NCI-H1417 treated with DMSO at 0.1 percent for 48 hours (cell line): ENCODE results near the gene PRLH.
"Not testable (repeated sequence)": the region's sequence is repeated elsewhere in the genome, so short reads cannot be mapped to it uniquely, and the experiment has no call there.

Source experiments
- DNase-seq: peaks from one replicate; lab custom pipeline; 2025; lab: John Stamatoyannopoulos, UW

The PRLH gene

DNA sequence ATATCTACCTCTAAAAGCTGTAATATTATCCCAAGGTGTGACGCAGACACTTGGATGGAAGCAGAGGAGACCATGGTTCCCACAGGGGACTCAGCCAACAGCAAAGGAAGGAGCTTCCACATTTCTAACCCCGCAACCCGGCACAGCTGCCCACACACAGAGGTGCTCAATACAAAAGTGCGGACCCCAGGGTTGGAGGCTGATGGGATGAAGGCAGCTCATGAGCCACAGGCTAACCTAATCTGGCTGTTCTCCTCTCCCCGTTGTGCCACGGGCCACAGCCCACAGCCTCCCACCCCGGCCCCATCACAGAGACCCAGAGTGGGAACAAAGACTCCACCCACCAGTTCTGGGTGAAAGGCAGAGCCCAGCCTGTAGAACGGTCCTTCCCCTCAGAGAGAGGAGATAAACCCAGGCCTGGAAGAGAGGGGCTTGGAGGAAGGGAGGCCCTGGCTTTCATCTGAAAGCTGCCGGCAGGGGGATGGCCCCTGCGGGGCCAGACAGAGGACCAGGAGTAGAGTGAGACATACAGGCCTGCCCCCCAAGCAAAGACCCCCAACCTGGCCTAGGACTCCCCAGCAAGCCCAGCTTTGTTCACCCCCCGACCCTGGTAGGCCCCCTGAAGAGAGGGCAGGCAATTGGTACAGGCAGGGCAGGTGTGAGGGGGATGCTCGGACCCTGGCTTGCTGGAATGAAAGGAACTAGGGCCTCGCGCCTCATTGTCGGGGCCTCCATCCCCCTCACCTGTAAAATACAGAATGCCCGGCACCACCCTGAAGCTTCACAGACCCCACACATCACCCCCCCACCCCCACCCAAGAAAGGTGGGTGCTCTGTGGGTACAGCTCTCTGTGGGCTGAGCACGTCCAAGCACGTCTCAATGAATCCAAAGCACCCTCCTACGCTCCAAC is 17.3 kb downstream of the PRLH start:
- no peak for DNase-seq

DNA sequence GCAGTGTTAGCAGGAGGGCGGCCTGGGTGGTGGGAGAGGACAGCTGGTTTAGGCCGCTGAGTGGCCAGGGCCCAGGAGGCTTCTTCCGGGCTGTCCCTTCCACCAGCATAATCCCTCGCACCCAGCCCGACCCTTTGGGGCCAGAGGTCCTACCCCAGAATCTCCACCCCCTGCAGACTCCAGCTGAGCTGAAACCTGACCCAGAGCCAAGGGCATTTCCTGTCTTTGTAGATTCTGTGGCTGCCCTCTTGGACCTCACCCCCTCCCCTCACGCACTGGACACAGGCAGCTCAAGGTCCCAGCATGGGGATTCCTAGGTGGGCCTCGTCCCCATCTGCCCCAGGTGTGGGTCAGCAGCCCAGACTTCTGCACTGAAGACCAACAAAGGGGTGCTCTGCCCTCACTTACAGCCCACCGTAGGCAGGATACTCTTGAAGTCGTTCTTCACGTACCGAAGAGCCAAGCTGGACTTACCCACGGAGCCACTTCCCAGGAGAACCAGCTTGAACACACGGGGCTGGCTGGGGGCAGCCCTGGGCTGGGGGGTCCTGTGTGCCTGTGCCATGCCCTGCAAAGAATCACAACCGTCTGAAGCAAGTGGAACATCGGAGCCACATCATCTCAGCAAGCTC is 19.3 kb downstream of the PRLH start:
- no peak for DNase-seq

DNA sequence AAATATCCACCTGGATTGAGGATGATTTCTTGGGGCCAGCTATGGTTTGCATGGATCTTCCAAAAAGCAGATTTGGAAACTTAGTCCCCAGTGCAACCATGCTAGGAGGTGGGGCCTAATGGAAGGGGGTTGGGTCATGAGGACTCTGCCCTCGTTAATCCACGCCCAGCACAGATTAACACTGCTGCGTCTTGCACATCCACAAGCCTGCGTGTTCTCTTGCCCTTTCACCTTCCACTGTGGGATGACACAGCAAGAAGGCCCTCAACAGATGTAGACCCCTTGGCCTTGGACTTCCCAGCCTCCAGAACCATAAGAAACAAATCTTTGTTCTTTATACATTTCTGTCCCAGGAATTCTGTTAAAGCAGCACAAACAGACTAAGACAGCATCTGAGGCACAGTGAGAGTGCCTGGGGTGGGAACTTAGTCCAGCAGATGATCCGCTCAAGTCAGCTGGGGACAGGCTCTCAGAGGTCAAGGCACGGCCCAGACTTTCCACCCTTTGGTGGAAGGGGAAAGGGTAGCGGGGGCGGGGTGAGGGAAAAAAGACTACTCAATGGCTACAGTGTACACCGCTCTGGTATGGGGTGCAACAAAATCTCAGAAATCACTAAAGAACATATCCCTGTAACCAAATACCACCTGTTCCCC is 21.8 kb downstream of the PRLH start:
- no peak for DNase-seq

DNA sequence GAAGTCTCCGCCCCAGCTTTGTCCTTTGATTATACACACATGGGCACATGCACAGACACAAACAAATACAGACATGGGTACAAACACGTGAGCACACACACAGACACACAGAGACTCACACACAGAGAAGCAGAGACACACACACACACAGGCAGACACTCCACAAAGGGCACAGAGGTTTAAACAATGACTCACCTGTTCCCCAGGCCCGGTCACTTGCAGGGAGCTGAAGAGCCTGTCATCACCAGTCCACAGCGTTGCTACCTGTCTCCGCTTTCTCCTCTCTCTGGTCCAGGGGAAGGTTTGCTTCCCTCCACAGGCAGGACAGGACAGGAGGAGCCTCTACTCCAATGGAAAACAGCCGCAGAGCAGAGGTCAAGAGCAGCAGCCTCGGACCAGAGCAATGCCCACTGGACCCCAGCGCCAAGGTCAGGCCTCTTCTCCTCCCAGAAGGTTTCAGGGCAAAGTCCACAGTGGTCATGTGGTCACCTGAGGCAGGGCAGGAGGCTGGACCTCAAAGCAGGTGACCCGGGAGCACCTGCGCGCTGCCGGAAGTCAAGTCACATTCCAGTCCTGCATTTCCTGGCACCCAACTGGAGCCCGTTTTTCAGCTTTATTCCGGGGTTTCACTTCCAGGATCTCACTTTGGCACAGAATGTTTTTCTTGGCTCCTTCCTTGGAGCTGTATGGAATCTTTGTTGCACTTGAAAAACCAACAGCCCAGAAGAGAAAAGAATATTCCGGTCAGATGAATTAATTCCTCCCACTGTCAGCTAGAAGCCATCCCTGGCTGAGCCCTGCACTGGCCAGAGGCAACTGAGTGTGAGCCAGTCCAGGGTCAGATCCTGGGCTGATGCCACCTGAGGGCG is 24.1 kb downstream of the PRLH start, which contains the start of gene RAB17:
Gene RAB17, minus strand, starts transcription at position 463 of the 869 bp plus-strand sequence. CDS start 4,580 bp downstream, outside the sequence.
- DNase-seq = peak; percentile 37

DNA sequence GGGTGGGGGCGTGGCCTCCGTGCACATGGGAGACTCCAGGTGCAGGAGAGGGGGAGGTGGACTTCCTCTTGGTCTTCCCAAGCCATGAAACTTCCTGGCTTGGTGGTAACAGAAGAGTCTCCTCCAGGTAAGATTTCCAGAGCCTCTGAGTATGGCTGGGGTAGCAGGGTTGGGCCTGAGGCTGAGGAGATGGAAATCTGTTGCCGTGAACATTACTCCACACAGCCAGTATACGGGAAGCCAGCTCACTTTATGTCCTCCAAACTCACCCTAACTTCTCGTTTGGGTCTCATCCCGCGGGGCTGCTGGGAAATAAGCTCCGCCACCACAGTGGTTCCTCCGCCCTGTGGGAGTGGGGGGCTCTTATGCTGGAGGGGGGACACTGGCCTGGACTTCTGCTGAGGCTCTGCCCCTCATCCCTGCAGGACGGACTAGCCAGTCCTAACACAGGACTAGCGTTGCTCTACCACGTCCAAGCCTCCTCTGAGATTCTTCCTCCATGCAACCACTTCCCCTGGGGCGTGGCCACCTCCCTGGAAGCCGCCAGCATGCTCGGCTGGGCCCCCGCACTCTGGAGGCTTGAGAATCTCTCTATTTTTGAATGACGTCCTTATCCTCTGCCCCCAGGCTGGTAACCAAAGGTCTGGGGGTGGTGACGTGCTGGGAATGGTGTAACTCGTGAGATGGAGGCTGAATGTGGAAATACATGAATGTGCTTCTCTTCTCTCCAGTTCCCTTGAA is 24.9 kb downstream of the PRLH start:
- no peak for DNase-seq

DNA sequence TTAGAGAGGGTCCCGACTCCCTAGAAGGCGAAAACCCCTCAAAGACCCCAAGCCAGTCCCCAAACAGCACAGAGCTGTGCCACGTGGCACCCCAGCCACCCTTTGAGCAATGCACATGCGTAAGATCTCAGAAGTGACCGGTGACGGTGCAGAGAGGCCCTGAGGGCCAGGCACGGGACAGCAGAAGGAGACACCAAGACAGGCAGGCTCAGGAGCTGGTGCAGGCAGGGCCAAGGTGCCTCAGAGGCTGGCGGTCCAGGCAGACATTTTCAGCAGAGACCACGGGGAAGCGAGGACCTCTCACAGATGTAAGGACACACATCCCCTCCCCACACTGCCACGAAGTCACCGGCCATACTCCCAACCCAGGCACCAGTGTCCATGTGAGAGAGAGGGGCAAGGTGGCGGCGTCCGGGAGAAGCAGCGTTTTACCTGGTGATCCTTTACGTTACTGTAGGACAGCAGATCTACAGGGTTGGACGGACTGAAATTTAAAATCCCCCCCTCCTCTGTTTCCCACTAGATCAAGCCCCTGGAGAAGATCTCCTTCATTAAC is 26.1 kb downstream of the PRLH start:
- DNase-seq = no peak

DNA sequence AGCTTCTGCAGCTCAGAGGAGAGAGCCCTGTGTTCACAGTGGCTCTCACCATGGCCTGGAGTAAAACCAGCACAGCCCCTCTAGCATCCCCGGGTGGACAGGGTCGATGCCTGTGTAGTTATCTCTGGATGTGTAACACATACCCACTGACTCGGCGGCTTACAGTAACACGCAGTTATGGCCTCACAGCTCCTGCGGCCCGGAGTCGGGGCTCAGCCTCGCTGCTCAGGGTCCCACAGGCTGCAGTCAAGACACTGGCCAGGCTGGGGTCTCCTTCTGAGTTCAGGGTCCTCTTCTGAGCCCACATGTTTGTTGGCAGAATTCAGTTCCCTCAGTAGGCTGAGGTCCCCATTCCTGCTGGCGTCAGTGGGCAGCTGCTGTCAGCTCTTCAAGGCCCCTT is 26.7 kb downstream of the PRLH start:
- no peak for DNase-seq

DNA sequence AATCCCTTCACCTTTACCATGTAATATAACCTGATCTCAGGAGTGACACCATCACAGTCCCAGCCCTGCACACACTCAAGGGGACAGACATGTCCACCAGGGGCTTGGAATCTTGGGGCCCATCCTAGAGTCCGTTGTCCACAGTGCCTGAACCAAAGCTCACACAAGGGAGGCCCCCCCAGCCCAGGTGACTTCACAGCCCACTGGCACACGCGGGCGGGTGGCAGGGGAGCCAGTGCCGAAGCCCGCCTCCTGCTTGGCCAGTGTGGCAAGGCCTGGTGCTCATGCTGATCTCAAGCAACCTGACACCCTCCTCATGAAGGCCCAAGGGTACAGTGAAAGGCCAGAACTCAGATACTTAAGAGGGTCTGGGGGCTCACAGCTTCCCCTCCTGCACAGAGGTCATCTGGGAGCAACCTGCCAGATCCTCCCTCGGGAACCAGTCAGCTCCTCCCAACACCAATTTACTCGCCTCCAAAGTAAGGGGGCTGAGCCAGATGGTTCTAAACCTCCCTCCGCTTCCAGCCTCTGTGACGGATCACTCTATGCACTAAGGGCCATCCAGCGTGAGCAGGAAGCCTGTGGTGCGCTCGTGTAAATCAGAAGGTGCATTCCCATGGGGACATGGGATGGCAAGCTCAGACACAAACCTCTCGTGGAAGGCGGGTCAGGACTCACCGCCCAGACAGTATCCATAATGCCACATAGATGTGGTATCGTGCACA is 27.4 kb downstream of the PRLH start:
- no peak for DNase-seq

DNA sequence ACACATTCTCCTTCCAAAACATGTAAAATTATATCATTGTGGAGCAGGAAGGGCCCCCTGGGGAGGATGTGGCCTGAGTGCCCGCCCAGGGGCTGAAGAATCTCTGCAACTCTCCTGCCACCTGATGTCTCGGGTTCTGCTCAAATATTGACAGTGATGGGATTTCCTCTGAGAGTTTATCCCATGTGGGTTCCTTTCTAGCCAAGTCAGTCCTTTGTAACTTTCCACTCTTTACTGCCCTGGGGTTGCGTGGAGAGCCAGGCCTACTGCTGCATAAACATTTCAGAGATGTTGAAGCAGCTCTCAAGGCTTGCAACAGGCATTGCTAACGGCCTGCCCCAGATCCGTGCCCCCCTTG is 28.1 kb downstream of the PRLH start:
- no peak for DNase-seq

DNA sequence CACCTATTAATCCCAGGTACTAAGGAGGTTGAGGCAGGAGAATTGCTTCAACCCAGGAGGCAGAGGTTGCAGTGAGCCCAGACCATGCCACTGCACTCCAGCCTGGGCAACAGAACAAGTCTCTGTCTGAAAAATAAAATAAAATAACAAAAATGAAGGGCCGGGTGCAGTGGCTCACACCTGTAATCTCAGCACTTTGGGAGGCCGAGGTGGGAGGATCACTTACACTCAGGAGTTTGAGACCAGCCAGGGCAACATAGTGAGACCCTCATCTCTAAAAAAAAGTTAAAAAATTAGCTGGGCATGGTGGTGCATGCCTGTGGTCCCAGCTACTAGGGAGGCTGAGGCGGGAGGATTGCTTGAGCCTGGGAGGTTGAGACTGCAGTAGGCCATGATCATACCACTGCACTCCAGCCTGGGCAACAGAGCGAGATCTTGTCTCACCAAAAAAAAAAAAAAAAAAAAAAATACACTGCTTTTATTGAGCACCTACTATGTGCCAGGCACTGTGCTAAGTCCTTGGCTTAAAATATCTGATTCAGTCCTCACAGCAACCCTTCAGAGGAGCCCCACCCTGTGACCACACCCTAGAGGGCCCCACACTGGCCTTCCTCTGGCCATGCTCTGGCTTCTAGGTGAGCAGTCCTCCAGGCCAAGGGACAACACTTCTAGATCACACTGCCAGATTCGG is 29.6 kb downstream of the PRLH start:
- DNase-seq = not testable (repeated sequence)

DNA sequence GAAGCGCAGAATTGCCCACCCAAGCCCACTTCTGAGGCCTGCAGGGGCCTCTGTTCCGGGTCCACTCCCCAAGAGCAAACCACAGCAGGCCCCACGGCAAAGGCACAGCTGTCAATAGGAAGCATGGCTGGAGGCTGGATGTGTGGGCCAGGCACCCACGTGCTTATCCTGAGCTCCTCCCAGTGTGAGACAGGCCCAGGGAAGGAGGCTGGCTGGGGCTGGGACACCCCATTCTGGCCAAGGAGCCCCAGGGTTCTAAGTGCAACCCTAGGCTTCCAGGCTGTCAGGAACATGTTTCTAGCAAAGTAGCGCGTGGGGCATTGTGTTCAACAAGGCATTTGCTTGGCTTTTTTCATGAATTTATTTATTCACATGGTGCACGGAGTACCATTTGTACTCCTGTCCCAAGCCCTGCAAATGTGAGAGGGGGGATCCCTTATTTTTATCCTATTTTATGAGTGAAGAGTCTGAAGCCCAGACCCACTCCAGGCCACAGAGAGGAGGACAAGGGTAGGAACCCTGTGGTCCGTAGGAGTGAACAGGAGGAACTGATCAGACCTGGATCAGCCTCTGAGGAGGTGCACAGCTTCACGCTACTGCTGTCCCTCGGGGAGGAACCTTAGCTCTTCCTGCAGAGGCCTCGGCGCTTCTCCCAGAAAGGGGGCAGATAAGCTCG is 30.3 kb downstream of the PRLH start:
- no peak for DNase-seq

DNA sequence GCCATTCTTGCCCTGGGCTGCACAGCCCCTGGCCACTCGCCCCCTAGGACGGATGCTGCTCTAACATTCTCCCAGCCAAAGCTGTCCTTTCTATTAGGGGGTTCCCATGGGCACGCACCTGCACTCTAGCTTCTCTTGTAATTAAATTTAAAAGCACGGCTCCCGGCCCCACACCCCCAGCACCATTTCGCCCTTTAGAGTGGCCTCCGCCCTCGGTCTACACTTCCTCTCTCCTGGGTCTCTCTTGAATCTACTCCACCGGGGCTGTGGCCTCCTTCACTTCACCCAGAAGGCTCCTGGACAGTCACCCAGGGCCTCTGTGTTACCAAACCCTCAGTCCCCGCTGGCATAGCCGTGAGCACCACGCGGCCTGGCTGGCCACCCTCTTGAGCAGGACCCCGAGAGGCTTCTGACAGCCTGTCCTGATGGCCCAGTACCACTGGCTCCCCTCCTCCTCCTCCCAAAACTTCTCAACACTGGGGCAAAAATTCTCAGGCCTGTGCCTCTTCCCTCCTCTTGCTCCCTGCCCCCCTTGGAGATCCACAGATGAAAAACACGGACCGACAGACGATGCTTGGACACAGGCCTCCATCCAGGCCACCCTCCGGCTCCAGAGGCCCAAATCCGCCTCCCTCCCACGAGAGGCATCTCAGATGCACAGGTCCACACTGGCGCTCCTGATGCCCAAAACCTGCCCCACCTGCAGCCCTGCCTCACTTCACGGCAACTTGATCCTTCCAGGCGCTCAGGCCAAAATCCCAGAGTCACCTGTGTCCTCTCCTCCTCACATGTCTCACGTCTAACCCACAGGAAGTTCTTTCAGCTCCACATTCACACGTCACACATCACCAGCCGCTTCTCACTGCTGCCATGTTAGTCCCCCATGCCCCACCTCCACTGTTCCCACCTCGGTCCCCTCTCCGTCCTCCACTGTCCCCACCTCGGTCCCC is 31.1 kb downstream of the PRLH start:
- DNase-seq = no peak

DNA sequence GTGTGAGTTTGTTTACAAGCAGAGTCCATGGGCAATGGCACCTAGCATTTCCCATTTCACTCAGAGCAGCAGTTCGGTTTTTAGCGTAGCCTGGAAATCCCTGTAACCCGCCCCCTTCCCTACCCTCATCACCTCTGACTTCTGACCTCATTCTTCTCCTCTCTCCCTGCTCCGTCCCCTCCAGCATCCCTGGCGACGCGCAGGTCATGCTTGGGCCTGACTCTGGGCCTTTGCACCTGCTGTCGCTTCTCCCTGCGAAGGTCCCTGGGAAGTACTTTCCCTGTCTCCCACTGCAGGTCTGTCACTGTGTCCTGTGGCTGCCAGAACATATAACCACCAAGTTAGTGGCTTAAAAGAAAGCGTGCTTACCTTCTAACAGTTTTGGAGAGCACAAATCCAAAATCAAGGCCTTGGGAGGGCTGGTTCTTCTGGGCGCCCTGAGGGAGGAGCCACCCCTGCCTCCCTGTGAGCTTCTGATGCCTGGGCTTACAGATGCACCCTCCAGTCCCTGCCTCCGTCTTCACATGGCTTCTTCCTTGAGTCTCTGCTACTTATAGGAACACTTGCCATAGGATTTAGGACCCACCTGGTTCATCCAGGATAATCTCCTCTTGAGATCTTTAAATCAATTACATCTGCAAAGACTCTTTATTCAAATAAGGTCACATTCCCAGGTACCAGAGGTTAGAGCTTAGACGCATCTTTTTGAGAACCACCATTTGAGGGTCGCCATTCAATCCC is 32.3 kb downstream of the PRLH start:
- no peak for DNase-seq

DNA sequence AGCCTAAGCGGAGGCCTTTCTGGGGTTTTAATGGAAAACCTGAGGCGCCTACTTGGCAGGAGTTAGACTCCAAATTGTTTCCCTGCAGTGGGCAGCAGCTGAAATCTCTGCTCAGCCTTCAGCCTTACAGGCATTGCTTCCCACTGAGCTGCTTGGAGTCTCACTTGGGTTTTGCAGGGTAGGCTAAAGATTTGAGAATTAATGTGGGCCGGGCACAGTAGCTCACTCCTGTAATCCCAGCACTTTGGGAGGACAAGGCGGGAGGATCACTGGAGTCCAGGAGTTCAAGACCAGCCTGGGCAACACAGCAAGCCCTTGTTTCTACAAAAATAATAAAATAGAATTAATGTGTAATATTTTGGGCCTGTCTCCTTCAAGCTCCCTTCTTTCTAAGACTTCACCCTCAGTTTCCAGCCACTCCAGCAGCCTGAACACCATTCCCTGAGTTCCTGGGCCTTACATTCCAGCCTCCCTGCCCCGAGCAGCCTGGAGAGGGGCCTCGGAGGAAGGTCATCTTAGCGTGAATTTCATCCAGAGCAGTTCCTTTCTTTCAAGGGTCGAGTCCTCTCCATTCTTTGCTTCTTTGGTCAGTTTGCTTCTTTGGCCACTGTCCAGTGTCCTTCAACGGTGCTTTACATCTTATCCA is 33.2 kb downstream of the PRLH start:
- DNase-seq = no peak

DNA sequence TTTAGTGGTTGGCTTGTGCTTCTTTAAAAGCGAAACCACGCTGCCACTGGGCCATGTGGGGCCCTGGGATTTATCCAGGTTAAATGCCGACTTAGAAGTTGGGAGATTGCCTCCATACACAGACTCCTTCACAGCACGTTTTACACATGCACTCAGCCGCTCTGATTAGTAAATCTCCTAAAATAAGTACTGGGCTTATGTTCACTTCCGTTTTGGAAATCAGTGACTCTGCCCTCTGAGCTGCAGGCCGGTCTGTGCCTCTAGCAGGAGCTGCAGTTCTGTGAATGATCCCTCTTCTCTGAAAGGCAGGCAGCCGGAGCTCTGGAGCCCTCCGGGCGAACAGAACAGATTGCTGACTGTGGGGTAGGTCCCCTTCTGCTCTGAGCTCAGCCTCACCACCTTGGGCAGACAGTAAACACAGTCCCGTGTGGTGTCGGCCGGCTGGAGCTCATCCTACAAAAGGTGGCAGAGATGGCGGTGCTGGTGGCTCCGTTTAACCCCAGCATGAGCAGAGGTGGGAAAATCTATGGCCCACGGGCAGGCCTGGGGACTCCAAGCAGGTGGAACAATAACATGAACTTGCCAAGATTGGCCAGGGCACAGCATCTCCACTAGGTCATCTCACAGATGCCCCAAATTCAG is 34.0 kb downstream of the PRLH start:
- no peak for DNase-seq

DNA sequence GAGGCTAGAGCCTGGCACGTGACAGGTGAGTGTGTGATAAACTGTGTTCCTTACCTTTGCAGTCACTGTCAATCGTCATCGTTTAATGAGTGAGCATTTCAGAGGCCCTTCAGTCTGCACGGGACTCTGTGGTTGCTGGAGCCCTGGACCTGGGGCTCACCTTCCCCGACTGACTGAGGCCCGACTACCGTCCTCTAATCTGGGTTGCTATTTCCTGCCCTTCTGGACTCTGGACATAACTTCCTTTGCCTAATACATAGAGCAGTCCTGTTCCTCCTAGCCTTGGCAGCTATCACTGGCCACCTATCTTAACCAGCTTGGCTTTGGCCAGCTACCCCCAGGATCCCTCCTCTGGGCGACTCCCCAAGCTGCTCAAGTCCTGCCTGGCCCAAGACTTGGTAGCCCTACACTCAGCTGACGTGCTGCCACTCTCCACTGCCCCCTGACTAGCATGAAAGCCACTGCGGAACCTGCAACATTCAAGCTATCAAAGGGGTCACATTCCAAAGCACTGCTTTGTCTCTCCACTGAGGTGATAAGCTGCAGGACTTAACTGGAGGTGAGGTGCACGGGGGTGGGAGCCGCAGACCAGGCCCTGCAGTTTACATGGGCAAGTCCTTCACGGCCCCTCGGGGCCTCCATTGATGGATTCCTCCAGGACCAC is 35.2 kb downstream of the PRLH start:
- DNase-seq = no peak
